Measurements from ENCODE around the gene ELP4.

ELP4 gene

DNA sequence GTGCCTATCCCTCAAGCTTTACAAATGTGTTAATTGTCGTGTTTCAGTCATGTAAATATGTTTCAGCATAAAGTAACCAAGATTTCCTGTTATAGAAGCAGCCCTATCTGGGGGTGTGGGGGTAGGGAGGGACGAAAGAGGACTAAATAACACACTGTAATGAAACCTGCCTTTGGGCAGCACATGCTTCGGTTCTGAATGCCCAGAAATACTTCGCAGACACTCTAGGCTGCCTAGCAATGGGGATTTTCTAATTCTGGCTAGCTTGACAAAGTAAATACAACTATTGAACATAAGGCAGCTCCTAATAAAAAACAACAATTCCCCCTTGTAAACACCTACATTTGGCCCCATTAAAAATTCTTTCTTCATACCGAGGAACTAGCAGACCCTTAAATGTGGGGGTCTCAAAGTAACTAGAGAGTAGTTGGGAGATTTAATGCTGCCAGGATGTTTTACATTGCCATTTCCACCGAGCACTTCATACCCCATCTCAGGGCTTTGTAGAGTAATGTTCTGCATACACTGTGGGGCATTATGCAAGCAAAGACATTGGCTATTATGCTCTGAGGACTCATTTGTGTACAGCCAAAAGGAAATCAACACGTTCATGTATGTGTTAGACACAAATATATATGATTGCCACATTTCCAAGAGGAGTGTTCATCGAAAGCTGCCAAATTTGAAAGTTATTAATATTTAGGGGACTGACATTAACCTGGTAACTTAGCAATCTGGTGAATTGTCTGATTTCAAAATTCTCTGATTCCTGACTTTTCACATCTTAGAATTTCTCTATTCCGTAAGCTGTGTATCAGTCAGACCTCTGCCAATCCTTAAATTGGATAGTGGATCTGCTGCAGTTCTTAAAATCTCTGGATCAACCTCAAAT is 259.4 kb downstream of the ELP4 start:
- ATAC-seq (ENCODE audit: insufficient read depth, low read depth), result no peak

DNA sequence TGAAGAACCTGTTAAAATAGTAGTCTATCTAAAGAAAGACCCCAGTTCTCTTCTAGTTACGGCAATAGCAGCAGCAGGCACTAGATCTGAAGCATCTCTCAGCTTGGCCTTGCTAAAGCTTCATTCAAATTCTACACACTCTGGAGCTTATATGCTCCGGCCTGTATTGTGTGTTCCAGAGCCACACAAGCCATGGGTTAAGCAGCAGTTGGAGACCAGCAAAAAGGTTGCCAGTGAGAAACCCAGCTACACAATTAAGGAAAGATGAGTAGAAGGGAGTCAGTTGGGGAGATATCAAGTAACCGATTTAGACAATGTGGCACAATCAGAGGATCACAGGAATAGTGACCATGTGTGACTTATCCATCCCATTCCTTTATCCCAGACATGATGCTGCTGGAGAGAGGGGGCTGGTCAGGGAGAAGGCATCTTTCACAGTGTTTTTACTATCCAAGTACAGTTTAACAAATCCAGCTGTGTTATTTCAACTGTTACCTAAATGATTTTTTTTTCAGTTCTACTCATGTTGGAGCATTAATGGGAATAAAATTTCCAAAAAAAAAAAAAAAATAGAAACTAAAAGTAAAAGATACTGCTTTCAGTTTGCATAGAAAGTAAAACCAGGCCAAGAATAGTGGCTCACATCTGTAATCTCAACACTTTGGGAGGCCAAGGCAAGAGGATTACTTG is 260.6 kb downstream of the ELP4 start:
- Histone ChIP-seq H3K4me1 (ENCODE audit: insufficient read depth, low read length) (no peaks in the 10 kb centered on the region), H3K9me3 (ENCODE audit: insufficient read depth, low read length, severe bottlenecking) (no peaks in the 10 kb centered on the region), H2AFZ (ENCODE audit: low read depth, low read length) (no peak overlapping the region), H3K27ac (ENCODE audit: low read length) (no peak overlapping the region), H3K36me3 (ENCODE audit: insufficient read depth, low read length) (no peaks in the 10 kb centered on the region), H3K4me3 (ENCODE audit: low read depth in 1 of 2, low read length in 2 of 2) (no peak overlapping the region), H3K27me3 (ENCODE audit: insufficient read depth, low read length, poor library complexity) (no peaks in the 10 kb centered on the region), H3K79me2 (ENCODE audit: insufficient read depth, low read length) (no peaks in the 10 kb centered on the region), H3K4me2 (ENCODE audit: insufficient read depth, low read length) (no peak overlapping the region), H4K20me1 (ENCODE audit: insufficient read depth, low read length) (no peaks in the 10 kb centered on the region), H3K9ac (ENCODE audit: low read depth, low read length) (no peak overlapping the region)
- TF ChIP-seq, protein P1, sequence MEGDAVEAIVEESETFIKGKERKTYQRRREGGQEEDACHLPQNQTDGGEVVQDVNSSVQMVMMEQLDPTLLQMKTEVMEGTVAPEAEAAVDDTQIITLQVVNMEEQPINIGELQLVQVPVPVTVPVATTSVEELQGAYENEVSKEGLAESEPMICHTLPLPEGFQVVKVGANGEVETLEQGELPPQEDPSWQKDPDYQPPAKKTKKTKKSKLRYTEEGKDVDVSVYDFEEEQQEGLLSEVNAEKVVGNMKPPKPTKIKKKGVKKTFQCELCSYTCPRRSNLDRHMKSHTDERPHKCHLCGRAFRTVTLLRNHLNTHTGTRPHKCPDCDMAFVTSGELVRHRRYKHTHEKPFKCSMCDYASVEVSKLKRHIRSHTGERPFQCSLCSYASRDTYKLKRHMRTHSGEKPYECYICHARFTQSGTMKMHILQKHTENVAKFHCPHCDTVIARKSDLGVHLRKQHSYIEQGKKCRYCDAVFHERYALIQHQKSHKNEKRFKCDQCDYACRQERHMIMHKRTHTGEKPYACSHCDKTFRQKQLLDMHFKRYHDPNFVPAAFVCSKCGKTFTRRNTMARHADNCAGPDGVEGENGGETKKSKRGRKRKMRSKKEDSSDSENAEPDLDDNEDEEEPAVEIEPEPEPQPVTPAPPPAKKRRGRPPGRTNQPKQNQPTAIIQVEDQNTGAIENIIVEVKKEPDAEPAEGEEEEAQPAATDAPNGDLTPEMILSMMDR (IDR thresholded peaks at IDR 0.05; ENCODE audit: borderline replicate concordance, extremely low read depth, low read length, poor library complexity, severe bottlenecking), result no peak
- no peak for DNase-seq
- no peak for ATAC-seq (ENCODE audit: insufficient read depth, low read depth)

More for the DNA sequence above, 259.4 kb downstream of the ELP4 start:
- H3K79me2 ChIP-seq (ENCODE audit: insufficient read depth, low read length), result no peaks in the 10 kb centered on the region
- H2AFZ ChIP-seq (ENCODE audit: low read depth, low read length), result no peak overlapping the region
- H3K4me3 ChIP-seq (ENCODE audit: low read depth in 1 of 2, low read length in 2 of 2), result no peak overlapping the region
- DNase-seq, result no peak
- H3K4me2 ChIP-seq (ENCODE audit: insufficient read depth, low read length), result no peak overlapping the region
- no peak overlapping the region for H3K27ac ChIP-seq (ENCODE audit: low read length)
- H3K4me1 ChIP-seq (ENCODE audit: insufficient read depth, low read length), result no peaks in the 10 kb centered on the region
- H4K20me1 ChIP-seq (ENCODE audit: insufficient read depth, low read length), result no peaks in the 10 kb centered on the region
- no peaks in the 10 kb centered on the region for H3K27me3 ChIP-seq (ENCODE audit: insufficient read depth, low read length, poor library complexity)
- H3K36me3 ChIP-seq (ENCODE audit: insufficient read depth, low read length), result no peaks in the 10 kb centered on the region
- H3K9me3 ChIP-seq (ENCODE audit: insufficient read depth, low read length, severe bottlenecking), result no peaks in the 10 kb centered on the region
- no peak overlapping the region for H3K9ac ChIP-seq (ENCODE audit: low read depth, low read length)
- no peak for TF ChIP-seq EZH2 (IDR thresholded peaks at IDR 0.05; ENCODE audit: borderline replicate concordance, low read depth, low read length, severe bottlenecking)
- TF ChIP-seq, protein P1 (IDR thresholded peaks at IDR 0.05; ENCODE audit: borderline replicate concordance, extremely low read depth, low read length, poor library complexity, severe bottlenecking), result no peak

DNA sequence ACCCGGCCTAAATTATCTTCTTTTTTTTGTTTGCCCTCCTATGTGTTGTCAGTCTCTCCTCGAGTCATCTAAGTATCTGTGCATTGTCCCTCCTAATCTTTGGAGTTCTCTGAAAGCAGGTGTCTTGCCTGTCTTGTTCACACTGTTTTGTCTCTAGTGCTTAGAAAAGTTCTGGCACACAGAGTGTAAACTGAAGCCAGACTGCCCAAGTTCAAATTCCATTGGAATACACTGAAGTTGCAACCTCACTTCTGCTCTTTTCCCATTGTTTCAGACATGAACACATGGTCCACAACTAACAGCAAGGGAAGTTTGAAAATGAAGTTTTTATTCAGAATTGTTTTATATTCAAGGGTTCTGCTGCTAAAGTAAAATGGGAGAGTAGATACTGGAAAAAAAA is 262.8 kb downstream of the ELP4 start:
- H3K4me1 ChIP-seq (ENCODE audit: insufficient read depth, low read length), result no peaks in the 10 kb centered on the region
- no peak overlapping the region for H3K4me3 ChIP-seq (ENCODE audit: low read depth in 1 of 2, low read length in 2 of 2)
- no peak overlapping the region for H3K4me2 ChIP-seq (ENCODE audit: insufficient read depth, low read length)
- no peak overlapping the region for H2AFZ ChIP-seq (ENCODE audit: low read depth, low read length)
- H3K27ac ChIP-seq (ENCODE audit: low read length), result no peak overlapping the region
- DNase-seq (no peak), ATAC-seq (ENCODE audit: insufficient read depth, low read depth) (no peak)
- no peaks in the 10 kb centered on the region for H3K36me3 ChIP-seq (ENCODE audit: insufficient read depth, low read length)
- no peak for TF ChIP-seq EZH2 (IDR thresholded peaks at IDR 0.05; ENCODE audit: borderline replicate concordance, low read depth, low read length, severe bottlenecking)
- TF ChIP-seq, protein P1 (IDR thresholded peaks at IDR 0.05; ENCODE audit: borderline replicate concordance, extremely low read depth, low read length, poor library complexity, severe bottlenecking), result no peak
- H3K27me3 ChIP-seq (ENCODE audit: insufficient read depth, low read length, poor library complexity), result no peaks in the 10 kb centered on the region
- no peak overlapping the region for H3K9ac ChIP-seq (ENCODE audit: low read depth, low read length)
- no peaks in the 10 kb centered on the region for H3K9me3 ChIP-seq (ENCODE audit: insufficient read depth, low read length, severe bottlenecking)
- H4K20me1 ChIP-seq (ENCODE audit: insufficient read depth, low read length), result no peaks in the 10 kb centered on the region
- no peaks in the 10 kb centered on the region for H3K79me2 ChIP-seq (ENCODE audit: insufficient read depth, low read length)
